Measurements from ENCODE around the gene CHST15.

The CHST15 gene

GRCh38 chr10:123995082-123995460, 98.3 kb downstream of the CHST15 start:
- DNase-seq, result no peak

- DNase-seq, result peak; percentile 50
Observed at GRCh38 chr10:123994417-123995081, 98.8 kb downstream of the CHST15 start.

GRCh38 chr10:123993534-123994416, 99.6 kb downstream of the CHST15 start:
- no peak for DNase-seq

GRCh38 chr10:123991611-123992570, 101.5 kb downstream of the CHST15 start:
- DNase-seq, result no peak

- DNase-seq, result no peak
Observed at GRCh38 chr10:123990889-123991288, 102.5 kb downstream of the CHST15 start.

GRCh38 chr10:123988694-123989093, 104.7 kb downstream of the CHST15 start:
- DNase-seq, result no peak

- DNase-seq, result no peak
Observed at GRCh38 chr10:123986736-123987135, 106.7 kb downstream of the CHST15 start.

GRCh38 chr10:123974406-123974805, 119.0 kb downstream of the CHST15 start:
- DNase-seq, result no peak

- no peak for DNase-seq
Observed at GRCh38 chr10:123972481-123973401, 120.7 kb downstream of the CHST15 start.

- no peak for DNase-seq
Observed at GRCh38 chr10:123970927-123971286, 122.5 kb downstream of the CHST15 start.

GRCh38 chr10:123970207-123970926, 123.0 kb downstream of the CHST15 start:
- DNase-seq, result no peak

- DNase-seq, result peak; percentile 3
Observed at GRCh38 chr10:123967626-123968243, 125.7 kb downstream of the CHST15 start.

GRCh38 chr10:123966896-123967231, 126.5 kb downstream of the CHST15 start:
- no peak for DNase-seq

- no peak for DNase-seq
Observed at GRCh38 chr10:123965973-123966895, 127.2 kb downstream of the CHST15 start.

GRCh38 chr10:123964953-123965352, 128.4 kb downstream of the CHST15 start:
- no peak for DNase-seq

- DNase-seq, result no peak
Observed at GRCh38 chr10:123962756-123963530, 130.5 kb downstream of the CHST15 start.

- DNase-seq, result no peak
Observed at GRCh38 chr10:123958241-123958640, 135.2 kb downstream of the CHST15 start.

All from SHP77 treated with DMSO at 0.1 percent for 48 hours (cell line).